Retinal pigment epithelial cell (primary cell): ENCODE data around the gene KCNK15.

Experiments used
- DNase-seq: peaks from one replicate; pipeline ENCODE4 v3.0.0-alpha.2; 2010; ENCODE audit warnings: low read depth
- H3K4me3 ChIP-seq: 2 replicates; pipeline ENCODE4 v1.5.1; 2011; ENCODE audit warnings: mild to moderate bottlenecking, low read length, control low read depth, moderate library complexity
- TF ChIP-seq, protein P1 (sequence below): conservative IDR thresholded peaks from 2 replicates; pipeline ENCODE4 v1.5.1; 2011; ENCODE audit warnings: low read depth, low read length, control low read depth, inconsistent platforms

Gene KCNK15

GRCh38 chr20:44799691-44800090 lies 54.0 kb downstream of the KCNK15 start:
- DNase-seq = no peak
- H3K4me3 ChIP-seq = no peak overlapping the region
- TF ChIP-seq, protein P1, sequence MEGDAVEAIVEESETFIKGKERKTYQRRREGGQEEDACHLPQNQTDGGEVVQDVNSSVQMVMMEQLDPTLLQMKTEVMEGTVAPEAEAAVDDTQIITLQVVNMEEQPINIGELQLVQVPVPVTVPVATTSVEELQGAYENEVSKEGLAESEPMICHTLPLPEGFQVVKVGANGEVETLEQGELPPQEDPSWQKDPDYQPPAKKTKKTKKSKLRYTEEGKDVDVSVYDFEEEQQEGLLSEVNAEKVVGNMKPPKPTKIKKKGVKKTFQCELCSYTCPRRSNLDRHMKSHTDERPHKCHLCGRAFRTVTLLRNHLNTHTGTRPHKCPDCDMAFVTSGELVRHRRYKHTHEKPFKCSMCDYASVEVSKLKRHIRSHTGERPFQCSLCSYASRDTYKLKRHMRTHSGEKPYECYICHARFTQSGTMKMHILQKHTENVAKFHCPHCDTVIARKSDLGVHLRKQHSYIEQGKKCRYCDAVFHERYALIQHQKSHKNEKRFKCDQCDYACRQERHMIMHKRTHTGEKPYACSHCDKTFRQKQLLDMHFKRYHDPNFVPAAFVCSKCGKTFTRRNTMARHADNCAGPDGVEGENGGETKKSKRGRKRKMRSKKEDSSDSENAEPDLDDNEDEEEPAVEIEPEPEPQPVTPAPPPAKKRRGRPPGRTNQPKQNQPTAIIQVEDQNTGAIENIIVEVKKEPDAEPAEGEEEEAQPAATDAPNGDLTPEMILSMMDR = no peak

DNA sequence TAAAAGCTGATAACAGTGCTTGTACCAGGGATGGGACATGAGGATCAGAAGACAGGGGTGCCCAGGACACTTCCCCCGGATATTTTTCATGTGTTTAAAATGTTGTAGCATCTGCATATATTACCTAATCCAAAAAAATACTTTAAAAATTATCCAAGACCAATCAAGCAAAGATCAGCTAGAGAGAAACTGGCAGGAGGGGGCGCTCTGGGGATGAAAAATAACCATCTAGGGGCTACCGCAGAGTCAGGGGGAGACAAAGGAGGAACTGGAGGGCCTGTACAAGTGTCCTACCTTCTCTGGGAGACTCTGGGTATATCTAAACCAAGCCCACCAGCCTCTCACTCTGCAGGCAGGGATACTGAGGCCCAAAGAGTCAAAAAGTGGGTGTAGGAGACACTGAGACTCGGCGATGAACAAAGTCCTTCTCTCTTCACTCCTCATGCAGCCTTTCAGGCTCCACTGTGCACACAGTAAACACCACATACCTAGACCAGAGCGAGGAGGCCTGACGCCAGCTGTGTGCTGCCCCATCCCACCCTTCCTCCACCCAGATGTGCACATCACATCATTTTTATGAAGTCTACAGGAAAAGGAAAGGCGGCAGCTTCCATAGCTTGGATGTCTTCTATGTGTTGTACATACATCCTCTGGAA lies 54.9 kb downstream of the KCNK15 start:
- TF ChIP-seq, protein P1 = peak; percentile 50
- no peak overlapping the region for H3K4me3 ChIP-seq
- DNase-seq = no peak
